Psoas muscle (tissue), 8 donors: Measurements from ENCODE around the gene RAB14. TPM values are rescaled to one million over a fixed set of nuclear protein-coding genes. Genes with fewer than 3 reads are reported as not detected.

Experiments used
- ATAC-seq, 4 donors: fragments of 200-7000 bp; cut with Tn5 transposase; one replicate each; pipeline ENCODE4 v1.9.1; 2020; ENCODE audit warnings: moderate library complexity in 3 of 4, mild to moderate bottlenecking in 2 of 4
- DNase-seq, 2 donors: peaks; one replicate each; pipeline ENCODE4 v3.0.0-alpha.2; 2020
- H3K27ac ChIP-seq: fragments of 200-600 bp; one replicate; pipeline ENCODE4 v1.8.0; 2022
- H3K27me3 ChIP-seq, 3 donors: fragments of 200-600 bp in 1 of 3; one replicate each; pipeline versions ENCODE4 v1.6.1 to v1.8.0; 2013 to 2022; ENCODE audit warnings: low read length in 2 of 3, mild to moderate bottlenecking in 2 of 3, moderate library complexity in 1 of 3; ENCODE audit not compliant: insufficient read depth in 3 of 3
- H3K36me3 ChIP-seq, 2 donors: fragments of 200-600 bp in 1 of 2; one replicate each; pipeline versions ENCODE4 v1.6.1 to v1.8.0; 2013 to 2022; ENCODE audit warnings: low read depth in 1 of 2, mild to moderate bottlenecking in 1 of 2, moderate library complexity in 1 of 2; ENCODE audit not compliant: insufficient read depth in 1 of 2
- H3K4me1 ChIP-seq: fragments of 200-600 bp; one replicate; pipeline ENCODE4 v1.8.0; 2022
- H3K4me3 ChIP-seq: fragments of 200-600 bp; one replicate; pipeline ENCODE4 v1.8.0; 2022; ENCODE audit warnings: mild to moderate bottlenecking
- H3K9me3 ChIP-seq: fragments of 200-600 bp; one replicate; pipeline ENCODE4 v1.8.0; 2022
- WGBS, 3 donors: extraction: QIAGEN DNeasy Blood & Tissue Kit; methylation state at CpG; one replicate each; pipeline versions ENCODE4 v1.1.6 to v1.1.7; 2013; 5-methylcytosine and 5-hydroxymethylcytosine counted together
- intact Hi-C, 2 donors: fragments of 100-400 bp; cut with DNase I; formaldehyde crosslinking; loops; one replicate each; pipeline versions ENCODE4 v1.11.0 to v1.14.2; 2022
- polyA plus RNA-seq, 3 donors: library from polyadenylated mRNA; stranded (reverse); fragments of 200-250 nt; gene quantifications; one replicate each; pipeline ENCODE4 v1.2.3, GENCODE V29; 2013
- total RNA-seq, 4 donors: library from RNA; stranded (reverse); fragmentation: NEBNext Ultra II Directional in 2 of 4; extraction: Animal tissue kit (Norgen Biotek cat#: 25700) in 2 of 4; gene quantifications; one replicate each; pipeline versions ENCODE4 v1.2.1 to v1.2.4, GENCODE V29; 2021 to 2023
- TF ChIP-seq, protein P1 (sequence below): fragments of 200-600 bp; IDR thresholded peaks from one replicate; pipeline ENCODE4 v1.8.0; 2022; ENCODE audit warnings: antibody characterized with exemption
- donor health status: healthy with polysubstance abuse.
- donor health status: DM: no; HTN: no; CAD: no; lungs with moderate emphysema.
- donor health status: Bipolar disorder and iron deficiency.
- donor health status: healthy.
- donor health status: DM: yes; HTN: yes; CAD: no.
- donor health status: DM: no; HTN: no; CAD: no.
- donor health status: DM: no; HTN: no; CAD: no.
- donor health status: DM: yes; HTN: yes; CAD: no.

The RAB14 gene
- total and polyA plus RNA-seq, 7 donors: 17.6 to 51.5 (median 43.6) TPM

DNA sequence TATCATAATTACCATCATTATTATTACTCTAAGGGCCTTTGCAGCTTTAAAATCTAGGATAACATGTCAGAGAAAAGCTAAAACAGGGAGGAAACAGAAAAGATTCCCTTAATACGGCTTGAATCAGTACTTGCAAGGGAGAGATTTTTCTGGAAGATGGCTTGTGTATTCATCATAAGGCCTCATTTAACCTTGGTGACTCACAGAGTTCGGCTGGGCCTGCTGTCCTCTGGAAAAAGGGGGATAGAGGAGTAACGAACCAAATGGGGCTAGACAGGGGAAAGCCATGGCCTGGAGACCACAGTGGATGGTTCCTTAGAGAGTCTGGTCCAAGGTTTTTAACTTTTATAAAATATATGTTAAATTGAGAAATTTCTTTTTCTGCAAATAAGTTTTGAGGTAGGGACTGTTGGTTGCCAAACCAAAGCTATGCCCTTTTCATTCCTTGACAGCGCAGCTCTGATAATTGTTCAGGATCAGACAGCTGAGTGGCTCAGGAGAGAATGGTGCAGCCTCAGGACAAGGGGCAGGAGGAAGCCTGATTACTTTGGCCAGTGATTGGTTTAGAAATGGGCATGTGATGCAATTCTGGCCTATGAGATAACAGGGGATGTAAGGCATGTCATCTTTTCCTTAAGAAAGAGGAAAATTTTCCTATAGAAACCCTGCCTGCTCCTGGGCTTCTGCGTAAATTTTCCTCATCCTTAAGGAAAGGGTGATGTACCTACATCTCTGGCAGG, 40.7 kb upstream of the RAB14 start:
- DNase-seq: no peak
- no peak overlapping the region for H3K27ac ChIP-seq
- H3K36me3 ChIP-seq: no peaks in the 10 kb centered on the region
- H3K27me3 ChIP-seq: no peaks in the 10 kb centered on the region
- peaks cover 4% of the 10 kb centered on the region for H3K9me3 ChIP-seq
- TF ChIP-seq, protein P1, sequence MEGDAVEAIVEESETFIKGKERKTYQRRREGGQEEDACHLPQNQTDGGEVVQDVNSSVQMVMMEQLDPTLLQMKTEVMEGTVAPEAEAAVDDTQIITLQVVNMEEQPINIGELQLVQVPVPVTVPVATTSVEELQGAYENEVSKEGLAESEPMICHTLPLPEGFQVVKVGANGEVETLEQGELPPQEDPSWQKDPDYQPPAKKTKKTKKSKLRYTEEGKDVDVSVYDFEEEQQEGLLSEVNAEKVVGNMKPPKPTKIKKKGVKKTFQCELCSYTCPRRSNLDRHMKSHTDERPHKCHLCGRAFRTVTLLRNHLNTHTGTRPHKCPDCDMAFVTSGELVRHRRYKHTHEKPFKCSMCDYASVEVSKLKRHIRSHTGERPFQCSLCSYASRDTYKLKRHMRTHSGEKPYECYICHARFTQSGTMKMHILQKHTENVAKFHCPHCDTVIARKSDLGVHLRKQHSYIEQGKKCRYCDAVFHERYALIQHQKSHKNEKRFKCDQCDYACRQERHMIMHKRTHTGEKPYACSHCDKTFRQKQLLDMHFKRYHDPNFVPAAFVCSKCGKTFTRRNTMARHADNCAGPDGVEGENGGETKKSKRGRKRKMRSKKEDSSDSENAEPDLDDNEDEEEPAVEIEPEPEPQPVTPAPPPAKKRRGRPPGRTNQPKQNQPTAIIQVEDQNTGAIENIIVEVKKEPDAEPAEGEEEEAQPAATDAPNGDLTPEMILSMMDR: no peak
- H3K4me1 ChIP-seq: no peaks in the 10 kb centered on the region
- peak in 3 of 4 donors; percentile 56 to 61 (median 58) for ATAC-seq
- H3K4me3 ChIP-seq: no peak overlapping the region
- intact Hi-C loops: no loop called here
- WGBS, 3 donors: 38 to 63% (median 60%) methylated on average over 5 of the region's 5 CpGs

DNA sequence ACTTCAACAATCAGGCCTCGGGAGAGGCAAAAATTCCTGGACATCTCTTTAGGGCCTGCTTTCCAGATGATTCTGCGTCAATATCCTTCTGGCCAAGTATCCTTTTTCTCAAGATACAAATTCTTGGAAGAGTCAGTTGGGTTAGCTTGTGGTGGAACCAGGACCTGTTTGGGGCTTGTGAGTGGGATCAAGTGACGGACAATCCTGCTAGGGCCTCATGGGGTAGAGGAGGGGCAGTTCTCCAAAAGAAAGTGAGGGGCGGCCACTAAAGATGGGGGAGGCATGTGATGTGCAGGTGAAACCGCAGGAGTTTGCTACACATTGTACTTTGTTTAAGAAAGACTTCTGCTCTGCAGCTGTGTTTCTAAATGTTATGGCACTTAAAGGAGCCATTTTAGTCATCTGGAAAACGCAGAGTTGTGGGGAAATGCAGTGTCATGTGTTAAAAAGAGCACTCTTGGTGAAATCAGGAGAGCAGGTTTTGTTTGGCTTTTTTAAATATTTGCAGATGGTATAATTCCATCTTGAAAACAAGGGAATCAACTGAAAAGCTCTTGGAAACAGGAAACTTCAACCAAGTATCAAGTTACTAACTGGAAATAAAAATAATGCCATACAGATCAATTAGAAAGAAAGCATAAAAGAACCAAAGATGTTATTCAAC, 38.9 kb upstream of the RAB14 start:
- intact Hi-C loops: no loop called here
- no peaks in the 10 kb centered on the region for H3K4me1 ChIP-seq
- no peaks in the 10 kb centered on the region for H3K36me3 ChIP-seq
- H3K4me3 ChIP-seq: no peak overlapping the region
- H3K27ac ChIP-seq: no peak overlapping the region
- no peak for DNase-seq
- peaks cover 4% of the 10 kb centered on the region for H3K9me3 ChIP-seq
- WGBS, 3 donors: 71 to 77% (median 76%) methylated on average over 6 of the region's 6 CpGs
- TF ChIP-seq, protein P1: no peak
- ATAC-seq: peak in 1 of 4 donors; percentile 25
- H3K27me3 ChIP-seq: no peaks in the 10 kb centered on the region

DNA sequence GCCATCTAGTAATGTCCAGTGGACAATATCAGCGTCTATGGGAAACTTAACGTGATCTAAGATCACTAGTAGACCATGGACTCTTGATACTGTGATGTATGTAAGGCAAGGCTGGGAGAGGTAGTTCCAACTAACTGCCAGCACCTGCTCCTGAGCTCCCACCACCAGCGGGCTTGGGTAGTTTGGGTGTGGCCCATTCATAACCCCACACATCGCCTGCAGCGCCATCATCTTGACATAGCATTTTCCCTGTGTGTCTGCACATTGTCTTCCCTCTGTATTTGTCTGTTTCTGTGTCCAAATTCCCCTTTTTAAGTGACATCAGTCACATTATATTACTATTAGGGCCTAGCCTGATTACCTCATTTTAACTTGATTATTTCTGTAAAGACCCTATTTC, 38.2 kb upstream of the RAB14 start:
- no peak overlapping the region for H3K27ac ChIP-seq
- H3K4me1 ChIP-seq: no peaks in the 10 kb centered on the region
- intact Hi-C loops: no loop called here
- TF ChIP-seq, protein P1: no peak
- no peak for DNase-seq
- no peak overlapping the region for H3K4me3 ChIP-seq
- peaks cover 4% of the 10 kb centered on the region for H3K9me3 ChIP-seq
- H3K36me3 ChIP-seq: no peaks in the 10 kb centered on the region
- WGBS, 3 donors: 97 to 100% (median 99%) methylated on average over 5 of the region's 5 CpGs
- H3K27me3 ChIP-seq: no peaks in the 10 kb centered on the region
- ATAC-seq: no peak

DNA sequence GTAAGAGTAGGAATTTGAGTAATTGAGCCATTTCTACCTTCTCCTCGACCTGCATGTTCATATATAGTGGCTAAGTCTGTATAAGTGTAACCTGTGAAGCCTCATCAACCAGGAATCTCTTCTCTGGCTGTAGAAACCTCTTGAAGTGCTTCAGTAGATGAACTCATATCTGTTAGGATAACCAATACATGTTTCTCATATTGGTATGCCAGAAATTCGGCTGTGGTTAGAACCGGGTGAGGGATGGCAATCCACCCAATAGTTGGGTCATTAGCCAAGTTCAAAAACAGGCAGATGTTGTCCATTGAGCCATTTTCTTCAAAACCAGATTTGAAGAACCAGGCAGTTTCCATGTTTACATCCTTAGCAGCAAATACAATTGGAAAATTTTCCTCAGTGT, 37.4 kb upstream of the RAB14 start:
- Histone ChIP-seq H3K27me3 (no peaks in the 10 kb centered on the region), H3K9me3 (no peaks in the 10 kb centered on the region), H3K4me3 (no peak overlapping the region), H3K36me3 (no peaks in the 10 kb centered on the region), H3K27ac (no peak overlapping the region), H3K4me1 (no peaks in the 10 kb centered on the region)
- WGBS, 3 donors: 91 to 96% (median 96%) methylated on average over 3 of the region's 3 CpGs
- ATAC-seq: no peak
- intact Hi-C loops: no loop called here
- TF ChIP-seq, protein P1: no peak
- no peak for DNase-seq
